GM18508 (cell line): ENCODE data around the gene POLA1.
"Not testable (repeated sequence)": the region's sequence is repeated elsewhere in the genome, so short reads cannot be mapped to it uniquely, and the experiment has no call there.

ENCODE experiments used
- ATAC-seq: cut with Tn5 transposase; IDR thresholded peaks from one replicate; pipeline ENCODE4 v1.9.1; 2021; ENCODE audit warnings: moderate number of reproducible peaks; ENCODE audit not compliant: insufficient read depth, unreplicated experiment

The POLA1 gene, protein sequence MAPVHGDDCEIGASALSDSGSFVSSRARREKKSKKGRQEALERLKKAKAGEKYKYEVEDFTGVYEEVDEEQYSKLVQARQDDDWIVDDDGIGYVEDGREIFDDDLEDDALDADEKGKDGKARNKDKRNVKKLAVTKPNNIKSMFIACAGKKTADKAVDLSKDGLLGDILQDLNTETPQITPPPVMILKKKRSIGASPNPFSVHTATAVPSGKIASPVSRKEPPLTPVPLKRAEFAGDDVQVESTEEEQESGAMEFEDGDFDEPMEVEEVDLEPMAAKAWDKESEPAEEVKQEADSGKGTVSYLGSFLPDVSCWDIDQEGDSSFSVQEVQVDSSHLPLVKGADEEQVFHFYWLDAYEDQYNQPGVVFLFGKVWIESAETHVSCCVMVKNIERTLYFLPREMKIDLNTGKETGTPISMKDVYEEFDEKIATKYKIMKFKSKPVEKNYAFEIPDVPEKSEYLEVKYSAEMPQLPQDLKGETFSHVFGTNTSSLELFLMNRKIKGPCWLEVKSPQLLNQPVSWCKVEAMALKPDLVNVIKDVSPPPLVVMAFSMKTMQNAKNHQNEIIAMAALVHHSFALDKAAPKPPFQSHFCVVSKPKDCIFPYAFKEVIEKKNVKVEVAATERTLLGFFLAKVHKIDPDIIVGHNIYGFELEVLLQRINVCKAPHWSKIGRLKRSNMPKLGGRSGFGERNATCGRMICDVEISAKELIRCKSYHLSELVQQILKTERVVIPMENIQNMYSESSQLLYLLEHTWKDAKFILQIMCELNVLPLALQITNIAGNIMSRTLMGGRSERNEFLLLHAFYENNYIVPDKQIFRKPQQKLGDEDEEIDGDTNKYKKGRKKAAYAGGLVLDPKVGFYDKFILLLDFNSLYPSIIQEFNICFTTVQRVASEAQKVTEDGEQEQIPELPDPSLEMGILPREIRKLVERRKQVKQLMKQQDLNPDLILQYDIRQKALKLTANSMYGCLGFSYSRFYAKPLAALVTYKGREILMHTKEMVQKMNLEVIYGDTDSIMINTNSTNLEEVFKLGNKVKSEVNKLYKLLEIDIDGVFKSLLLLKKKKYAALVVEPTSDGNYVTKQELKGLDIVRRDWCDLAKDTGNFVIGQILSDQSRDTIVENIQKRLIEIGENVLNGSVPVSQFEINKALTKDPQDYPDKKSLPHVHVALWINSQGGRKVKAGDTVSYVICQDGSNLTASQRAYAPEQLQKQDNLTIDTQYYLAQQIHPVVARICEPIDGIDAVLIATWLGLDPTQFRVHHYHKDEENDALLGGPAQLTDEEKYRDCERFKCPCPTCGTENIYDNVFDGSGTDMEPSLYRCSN (N-terminal part only)

DNA sequence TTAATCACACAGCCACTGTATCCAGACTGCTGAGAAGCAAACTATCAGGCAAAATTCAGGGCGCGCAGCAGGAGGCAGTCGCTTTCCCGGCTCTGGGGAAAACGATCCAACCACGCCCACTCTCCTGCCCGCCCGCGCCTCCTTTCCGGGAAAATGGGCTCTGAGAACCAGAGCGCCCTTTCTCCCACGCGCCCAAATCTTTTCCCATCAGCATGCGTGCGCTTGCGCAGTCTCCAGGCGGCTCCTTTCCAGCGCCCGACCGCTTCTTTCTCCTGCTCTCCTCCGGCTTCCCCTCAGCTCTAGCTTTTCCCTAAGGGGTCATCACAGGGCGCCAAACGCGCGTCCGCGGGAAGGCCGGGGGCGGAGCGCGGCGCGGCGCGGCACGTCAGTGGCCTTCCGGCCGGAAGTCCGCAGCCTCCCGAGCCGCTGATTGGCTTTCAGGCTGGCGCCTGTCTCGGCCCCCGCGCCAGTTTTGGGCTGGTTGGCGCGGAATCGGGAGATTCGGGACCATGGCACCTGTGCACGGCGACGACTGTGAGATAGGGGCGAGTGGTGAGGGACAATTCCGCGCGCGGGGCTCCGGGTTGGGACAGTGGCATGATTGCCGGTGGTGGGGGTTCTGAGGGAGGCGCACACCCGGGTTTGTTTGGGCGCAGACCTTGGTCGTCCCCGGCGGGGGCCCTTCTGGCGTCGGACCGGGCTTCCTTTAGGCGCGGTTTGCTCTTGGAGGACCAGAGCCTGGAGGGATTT lies at the start of gene POLA1:
Gene POLA1 (plus strand): TSS at position 466 of the 750 bp plus-strand sequence. CDS start 44 bp downstream, at position 510.
- peak; percentile 89 for ATAC-seq

DNA sequence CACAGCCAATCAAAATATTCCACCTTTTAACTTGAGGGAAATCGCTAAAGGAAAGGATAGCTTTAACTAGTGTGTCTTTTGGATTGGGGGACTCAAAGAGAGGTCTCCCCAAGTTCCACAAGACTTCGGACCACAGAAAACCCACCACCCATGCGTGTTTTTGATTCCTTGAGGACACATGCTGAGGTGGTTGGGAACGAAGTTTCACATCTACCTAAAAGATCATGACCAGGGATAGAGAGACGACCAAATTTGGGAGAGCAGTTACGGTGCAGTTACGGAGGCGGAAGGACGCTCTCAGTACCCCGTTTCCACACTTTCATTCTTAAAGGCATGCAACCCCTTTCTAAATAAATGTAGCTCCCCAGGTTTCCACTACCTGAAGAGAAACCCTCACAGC lies 47.7 kb upstream of the POLA1 start:
- no peak for ATAC-seq

DNA sequence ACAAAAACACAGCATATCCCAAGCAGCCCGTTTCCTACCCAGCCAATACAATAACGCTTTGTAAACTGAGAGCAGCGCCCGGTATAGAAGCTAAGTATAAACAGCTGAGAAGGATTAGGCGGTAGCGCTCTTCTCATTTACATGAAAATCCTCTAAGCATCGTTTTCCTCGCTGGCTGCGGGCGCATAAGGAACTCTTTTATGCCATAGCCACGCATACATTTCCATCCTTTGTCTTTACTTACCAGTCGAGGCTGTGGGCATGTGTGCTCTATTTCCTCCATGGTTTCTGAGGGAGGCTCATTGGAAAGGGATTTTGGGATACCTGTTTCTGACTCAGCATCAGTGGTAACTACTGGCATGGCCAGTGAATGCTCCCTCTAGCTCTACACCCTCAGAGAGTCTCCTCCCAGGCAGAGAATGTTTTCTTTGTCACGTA lies 47.0 kb upstream of the POLA1 start:
- ATAC-seq, result no peak

DNA sequence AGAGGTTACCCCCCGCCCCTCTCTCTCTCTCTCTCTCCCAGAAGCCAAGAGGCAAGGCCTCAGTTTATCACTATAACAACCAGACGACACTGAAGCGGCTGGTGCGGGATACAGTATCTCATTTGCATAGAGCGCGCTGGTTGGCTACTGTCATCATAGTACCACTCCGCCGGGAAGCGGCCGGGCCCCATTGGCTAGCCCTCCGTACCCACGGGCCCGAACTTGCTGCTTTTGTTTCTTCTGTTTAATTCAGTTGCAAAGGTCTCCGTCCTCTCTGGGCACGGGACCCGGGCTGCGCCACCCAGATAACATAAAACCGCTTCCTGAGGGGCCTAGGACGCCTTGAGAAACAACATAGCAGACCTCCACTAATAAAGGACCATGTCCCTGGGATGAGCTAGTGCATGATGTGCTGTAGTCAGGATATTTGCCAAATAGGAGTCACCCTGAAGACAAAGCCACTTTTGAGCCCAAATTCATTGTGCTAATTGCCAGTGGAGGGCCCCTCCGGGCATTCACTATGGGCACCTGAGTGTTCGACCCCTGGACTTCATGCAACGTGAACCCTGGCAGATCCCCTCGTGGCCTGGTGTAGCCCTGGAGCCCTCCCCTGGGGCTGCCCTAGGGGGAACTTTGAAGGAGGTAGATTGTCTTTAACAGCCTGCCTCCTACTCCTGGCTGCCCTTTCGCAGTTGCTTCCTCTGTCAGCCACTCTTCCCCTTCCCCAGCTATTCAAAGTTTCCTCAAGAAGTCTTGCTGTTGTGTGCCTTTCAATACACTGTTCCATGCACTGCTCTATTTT lies 46.3 kb upstream of the POLA1 start, which contains the start of gene PCYT1B:
Gene PCYT1B (minus strand): TSS at position 91 of the 802 bp plus-strand sequence. CDS start 242 bp downstream, outside the sequence.
- ATAC-seq, result no peak

DNA sequence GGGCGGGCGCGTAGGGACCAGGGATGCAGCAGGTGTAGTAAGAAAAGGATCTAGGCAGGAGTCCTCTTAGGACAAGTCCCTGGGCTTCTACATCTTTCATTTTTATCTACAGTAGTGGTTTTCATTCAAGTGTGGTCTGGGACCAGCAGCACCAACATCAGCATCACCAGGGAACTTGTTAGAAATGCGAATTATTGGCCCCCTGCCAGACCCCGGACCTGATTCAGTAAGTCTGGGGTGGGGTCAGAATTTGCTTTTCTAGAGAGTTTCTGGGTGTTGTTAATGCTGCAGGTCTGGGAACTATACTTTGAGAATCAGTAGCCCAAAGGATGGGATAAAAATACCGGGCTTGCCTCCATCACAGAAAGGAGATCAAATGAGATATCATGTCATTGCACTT lies 45.2 kb upstream of the POLA1 start:
- ATAC-seq, result no peak

DNA sequence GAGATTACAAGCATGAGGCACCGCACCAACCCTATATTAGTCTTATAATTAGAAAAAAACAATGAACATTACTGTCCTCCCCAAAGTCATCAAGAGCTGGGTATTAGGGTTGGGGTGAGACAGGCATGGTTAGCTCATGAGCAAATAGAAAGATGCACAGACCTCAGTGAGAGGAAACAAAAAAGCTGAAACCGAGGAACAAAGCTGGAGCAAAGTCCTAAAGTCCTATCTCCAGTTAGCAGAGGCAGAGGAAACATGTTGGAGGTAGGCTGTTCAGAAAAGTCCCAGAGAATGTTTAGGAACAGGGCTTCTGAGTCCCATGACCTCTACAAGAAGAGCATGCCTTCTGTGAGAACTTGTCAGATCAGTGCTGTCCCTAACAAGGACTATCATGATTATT lies 41.9 kb upstream of the POLA1 start:
- no peak for ATAC-seq

DNA sequence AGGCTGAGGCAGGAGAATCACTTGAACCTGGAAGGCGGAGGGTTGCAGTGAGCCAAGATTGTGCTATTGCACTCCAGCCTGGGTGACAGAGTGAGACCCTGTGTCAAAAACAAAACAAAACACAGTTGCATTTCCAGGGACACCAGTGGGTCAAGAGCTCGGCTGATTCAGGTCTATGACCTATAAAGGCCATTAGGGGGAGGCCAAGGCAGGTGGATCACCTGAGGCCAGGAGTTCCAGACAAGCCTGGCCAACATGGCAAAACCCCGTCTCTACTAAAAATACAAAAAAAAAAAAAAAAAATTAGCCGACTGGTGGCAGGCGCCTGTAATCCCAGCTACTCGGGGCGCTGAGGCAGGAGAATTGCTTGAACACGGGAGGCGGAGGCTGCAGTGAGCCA lies 38.0 kb upstream of the POLA1 start:
- not testable (repeated sequence) for ATAC-seq

DNA sequence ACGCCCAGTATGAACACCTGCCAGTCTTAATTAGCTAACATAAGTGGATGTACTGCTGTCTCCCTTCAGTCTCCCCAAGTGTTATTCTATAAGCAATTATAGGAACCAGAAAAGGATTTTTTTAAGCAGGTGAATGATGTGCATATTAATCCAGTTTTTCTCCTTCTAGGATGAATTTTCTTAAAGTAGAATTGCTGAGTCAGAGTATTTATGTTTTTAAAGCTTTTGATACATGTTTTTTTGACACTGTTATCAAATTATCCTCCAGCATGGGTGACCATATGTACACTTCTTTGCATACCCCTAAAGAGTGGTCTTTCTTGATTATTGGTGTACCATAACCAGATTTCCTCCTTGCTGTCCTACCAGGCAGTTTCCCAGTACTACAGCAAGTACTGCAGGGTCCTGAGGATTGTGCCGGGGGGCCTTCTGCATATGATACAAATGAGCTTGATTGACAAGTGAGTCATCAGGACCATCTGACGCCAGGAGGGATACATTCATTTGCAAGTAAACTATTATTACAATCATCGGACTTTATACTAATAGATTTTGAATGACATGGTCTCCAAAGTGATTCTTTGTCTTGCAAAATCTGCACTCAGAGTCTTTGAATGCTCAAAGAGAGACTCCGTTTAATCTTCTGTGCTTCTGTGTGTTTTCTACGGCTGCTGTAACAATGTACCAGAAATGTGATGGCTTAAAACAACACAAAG lies 35.9 kb upstream of the POLA1 start:
- ATAC-seq, result no peak

DNA sequence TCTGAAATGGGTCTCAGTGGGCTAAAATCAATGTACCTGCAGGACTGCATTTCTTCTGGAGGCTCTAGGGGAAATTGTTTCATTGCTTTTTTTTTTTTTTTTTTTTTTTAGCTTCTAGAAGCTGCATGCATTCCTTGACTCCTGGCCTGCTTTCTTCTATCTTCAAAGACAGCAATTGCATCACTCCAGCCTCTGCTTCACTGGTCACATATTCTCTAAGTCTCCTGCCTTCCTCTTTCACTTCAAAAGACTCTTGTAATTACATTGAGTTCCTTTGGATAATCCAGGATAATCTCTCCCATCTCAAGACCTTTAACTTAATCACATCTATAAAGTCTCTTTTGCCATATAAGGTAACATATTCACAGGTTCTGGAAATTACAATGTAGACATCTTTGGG lies 35.3 kb upstream of the POLA1 start:
- ATAC-seq, result no peak

DNA sequence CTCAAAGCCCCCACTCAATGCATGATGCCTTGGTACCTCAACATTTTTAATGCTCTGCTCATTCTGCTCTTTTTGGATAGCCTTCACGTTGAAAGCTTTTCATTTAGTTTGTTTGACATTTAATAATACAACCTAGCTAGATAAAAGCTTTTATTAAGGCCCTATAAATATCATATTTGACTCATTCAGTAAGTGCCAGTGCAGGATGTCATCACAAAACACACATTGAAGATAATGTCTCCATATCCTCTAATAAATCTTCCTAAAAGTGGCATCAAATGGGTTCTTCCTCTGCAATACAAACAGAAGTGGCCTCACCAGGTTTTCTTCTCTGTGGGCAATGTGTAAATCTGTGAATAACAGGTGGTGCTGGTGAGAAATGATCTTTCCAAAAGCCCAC lies 34.6 kb upstream of the POLA1 start:
- ATAC-seq, result no peak

DNA sequence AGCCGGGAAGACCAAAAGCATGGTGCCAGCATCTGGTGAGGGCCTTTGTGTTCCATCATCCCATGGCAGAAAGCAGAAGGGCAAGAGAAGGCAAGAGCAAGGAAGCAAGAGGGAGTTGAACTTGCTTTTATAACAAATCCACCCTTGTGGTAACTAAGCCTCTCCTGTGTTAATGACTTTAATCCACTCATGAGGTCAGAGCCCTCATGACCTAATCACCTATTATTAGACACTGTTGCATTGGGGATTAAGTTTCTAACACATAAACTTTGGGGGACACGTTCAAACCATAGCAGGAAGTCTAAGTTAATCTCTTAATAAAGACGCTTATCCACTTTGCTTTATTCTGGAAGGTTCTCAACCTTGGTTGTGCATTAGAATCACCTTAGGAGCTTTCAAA lies 34.1 kb upstream of the POLA1 start:
- ATAC-seq, result no peak

DNA sequence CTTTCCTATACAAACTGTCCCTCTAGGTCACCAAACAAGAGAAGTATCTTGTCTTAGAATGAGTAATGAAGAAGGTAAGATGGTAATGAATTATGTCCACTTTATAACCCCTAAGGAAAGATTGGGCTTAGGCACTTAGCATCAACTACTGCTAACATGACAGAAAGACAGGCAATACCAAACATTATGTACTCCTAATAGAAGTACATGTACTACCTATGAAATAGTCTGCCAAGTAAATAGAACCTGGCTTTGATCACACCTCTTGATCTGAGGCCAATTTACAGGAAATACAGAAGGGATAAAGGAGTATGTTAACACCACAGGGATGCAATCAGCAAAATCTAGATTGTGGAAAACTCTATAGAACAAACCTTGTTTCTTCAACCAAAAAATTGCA lies 32.4 kb upstream of the POLA1 start:
- ATAC-seq, result no peak

DNA sequence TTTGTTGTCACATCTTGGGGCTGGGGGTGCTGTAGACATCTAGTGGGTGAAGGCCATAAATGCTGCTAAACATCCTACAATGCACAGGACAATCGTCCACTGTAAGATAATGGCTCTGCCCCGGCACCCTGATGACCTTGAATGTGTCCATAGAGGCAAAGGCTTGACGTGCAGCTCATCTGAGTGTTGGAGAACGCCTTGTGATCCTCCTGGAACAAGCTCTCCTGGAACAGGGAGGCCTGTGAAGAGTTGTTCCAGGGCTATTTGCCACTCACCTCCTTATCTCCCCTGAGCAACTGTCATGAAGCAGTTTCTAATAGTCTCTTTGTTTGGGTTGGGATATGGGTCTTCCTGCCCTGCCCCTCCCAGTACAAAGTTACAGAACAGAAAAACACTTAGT lies 31.4 kb upstream of the POLA1 start:
- ATAC-seq, result no peak

DNA sequence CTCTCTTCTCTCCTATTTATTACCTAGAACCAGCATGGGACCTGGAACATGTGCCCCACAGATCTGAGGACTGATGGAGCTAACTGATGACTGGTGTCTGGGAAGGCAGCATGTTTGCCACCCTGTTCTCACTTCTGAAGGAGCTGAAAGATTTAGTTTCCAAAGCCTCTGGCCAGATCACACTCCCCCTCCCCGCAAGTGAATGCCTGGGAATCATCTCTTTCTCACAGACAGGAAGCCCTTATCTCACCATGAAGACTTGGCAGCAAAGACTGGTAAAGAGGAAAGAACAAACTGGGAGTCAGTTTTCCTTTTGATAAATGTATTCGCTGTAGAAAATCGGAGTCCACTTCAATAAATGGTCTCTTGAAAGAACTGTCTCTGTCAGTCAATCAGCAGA lies 25.6 kb upstream of the POLA1 start:
- ATAC-seq, result no peak

DNA sequence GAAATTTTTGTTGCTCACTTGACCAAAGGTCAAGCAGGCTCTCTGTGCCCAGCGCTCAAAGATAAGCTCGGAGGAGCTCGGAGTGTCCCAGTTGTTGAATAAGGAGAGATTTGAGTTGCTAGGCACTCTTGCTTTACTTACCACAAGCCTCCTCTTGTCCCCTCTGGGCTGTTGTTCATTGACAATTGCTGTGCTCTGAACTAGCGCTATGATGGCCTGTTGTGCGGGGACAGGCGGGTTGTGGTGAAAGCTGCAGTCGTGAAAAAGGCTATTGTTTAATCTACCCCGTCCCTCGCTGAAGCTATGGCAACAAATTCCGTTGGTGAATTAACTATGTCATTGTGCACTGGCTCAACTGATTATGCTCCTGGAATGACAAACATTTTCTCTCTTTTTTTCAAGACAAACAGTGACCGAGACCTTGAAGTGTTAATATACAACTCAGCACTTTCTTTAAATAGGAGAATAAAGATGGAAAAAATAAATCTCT lies 21.0 kb upstream of the POLA1 start:
- ATAC-seq, result no peak

DNA sequence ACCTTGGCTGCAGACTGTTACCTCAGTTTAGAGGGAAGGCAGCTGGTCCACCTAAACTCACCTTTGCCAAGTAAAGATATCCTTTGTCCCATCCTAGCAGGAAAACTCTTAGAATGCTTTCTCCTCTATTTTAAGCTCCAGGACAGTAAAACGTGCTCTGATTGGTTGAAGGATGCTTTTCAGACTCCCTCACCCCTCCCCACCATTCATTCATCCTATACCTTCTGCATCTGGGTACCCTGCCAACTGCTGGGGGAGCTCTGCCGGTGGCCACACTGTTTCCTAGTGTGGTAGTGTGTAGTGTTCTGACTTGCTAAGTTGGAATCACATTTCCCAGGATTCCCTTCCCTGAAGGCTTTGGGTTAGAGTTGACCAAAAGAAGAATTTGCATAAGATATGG lies 20.3 kb upstream of the POLA1 start:
- ATAC-seq, result no peak

DNA sequence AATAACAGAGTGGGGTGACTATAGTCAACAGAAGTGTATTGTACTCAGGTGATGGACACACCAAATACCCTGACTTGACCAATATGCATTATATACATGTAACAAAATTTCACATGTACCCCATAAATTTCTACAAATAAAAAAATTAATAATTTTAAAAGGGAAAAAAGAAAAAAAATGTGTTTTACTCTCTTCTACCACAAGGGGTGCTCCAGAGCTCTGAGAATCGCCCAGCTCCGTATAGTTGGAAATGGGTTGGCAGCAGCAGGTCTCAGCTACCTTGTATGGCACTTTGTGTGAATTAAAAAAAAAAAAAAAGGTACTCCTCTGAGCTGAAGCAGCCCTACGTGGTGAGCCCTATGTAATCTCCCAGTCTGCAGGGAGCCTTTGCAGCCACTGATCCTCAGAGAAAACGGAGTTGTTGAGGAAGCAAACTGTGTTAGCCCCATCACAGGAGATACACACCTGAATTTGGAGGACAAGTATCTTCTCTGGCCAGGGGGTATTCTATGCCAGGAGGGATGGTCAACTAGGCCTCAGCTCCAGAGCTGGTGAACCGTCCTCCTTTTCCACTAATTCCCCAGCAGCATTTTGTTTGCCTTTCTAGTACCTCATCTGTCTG lies 17.2 kb upstream of the POLA1 start:
- ATAC-seq, result no peak
